PC-9 (cell line): ENCODE measurements around the gene TLE4.

ENCODE experiments used
- CTCF ChIP-seq: fragments of 200-600 bp; sonication (generic); conservative IDR thresholded peaks from 2 replicates; pipeline ENCODE4 v1.6.1; 2017; ENCODE audit warnings: mixed run types, antibody characterized with exemption, mild to moderate bottlenecking, moderate library complexity
- EZH2 ChIP-seq: fragments of 200-600 bp; sonication (generic); IDR thresholded peaks from 2 replicates; pipeline ENCODE4 v1.8.0; 2017; ENCODE audit warnings: antibody characterized with exemption, low read depth

GRCh38 chr9:79672891-79673290 lies 101.1 kb downstream of the TLE4 start:
- TF ChIP-seq CTCF (no peak), EZH2 (no peak)
